Stimulated activated CD8-positive, alpha-beta memory T cell treated with anti-CD3 and anti-CD28 coated beads, Interleukin-7, amount 100 ng/mL, for 24 hours (primary cell): ENCODE measurements around the gene ADAT3.
A peak's percentile ranks its signal among the peaks of the same experiment; 100 is the strongest.

Experiments
- DNase-seq: peaks from one replicate; pipeline ENCODE4 v3.0.0-alpha.2; 2020; ENCODE audit warnings: low read depth

The ADAT3 gene

GRCh38 chr19:1905110-1905862 lies at the start of gene ADAT3, which contains the start of gene SCAMP4:
Gene ADAT3 (plus strand): TSS chr19:1905399. CDS start chr19:1912048, 6,649 bp downstream.
Gene SCAMP4 (plus strand): TSS chr19:1905399. CDS start chr19:1915020, 9,621 bp downstream.
- DNase-seq: peak; percentile 95

DNA sequence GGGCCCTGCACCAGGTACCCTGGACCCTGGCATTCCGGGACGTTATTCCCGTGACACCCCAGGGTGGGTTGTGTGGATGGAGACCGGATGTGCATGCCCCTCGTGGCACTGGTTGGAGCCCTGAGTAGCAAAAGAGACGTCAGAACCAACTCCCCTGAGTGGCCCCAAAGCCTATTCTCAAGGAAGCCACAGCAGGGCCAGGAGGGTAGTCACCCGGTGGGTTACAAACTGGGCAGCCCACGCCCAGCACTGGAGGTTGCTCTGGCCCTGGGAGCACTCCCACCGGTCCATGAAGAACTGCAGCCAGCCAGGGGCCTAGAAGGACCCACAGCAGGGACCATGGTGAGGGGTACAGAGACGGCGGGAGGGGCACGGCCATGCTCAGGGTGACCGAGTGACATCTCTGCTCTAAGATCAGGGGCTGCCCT lies 49.4 kb upstream of the ADAT3 start:
- DNase-seq: no peak

GRCh38 chr19:1856345-1856697 lies 48.9 kb upstream of the ADAT3 start:
- no peak for DNase-seq

GRCh38 chr19:1856698-1857603 lies 48.2 kb upstream of the ADAT3 start:
- DNase-seq: no peak

DNA sequence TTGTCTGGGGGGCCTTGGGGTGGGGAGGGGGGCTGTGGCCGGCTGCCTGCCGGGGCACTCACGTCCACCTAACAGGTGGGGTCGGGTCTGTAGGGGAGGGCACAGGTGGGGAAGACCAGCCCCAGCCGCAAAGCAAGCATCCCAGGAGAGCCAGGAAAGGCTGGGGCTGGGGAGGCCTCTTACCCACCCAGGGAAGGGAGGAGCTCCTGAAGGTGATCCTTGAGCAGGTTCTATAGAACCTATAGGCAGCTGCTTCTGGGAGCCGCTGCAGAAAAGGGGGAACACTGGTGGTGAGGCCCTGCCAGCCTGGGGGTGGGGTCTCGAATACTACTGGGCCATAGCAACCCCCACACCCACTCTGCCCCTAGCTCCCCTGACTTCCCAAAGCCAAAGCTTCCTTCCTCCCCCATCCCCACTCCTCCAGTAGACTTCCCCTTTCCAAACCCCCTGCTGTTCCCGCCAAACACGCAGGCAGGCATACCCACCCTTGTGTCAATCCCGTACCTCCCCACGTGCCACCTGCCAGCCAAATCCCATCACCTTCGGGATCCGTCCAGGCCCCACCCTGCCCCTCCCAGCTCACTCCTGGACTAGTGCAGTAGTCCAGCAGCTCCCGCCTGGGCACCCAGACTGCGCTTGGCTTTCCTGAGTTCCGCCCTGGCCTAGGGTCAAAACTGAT lies 47.4 kb upstream of the ADAT3 start:
- DNase-seq: no peak

DNA sequence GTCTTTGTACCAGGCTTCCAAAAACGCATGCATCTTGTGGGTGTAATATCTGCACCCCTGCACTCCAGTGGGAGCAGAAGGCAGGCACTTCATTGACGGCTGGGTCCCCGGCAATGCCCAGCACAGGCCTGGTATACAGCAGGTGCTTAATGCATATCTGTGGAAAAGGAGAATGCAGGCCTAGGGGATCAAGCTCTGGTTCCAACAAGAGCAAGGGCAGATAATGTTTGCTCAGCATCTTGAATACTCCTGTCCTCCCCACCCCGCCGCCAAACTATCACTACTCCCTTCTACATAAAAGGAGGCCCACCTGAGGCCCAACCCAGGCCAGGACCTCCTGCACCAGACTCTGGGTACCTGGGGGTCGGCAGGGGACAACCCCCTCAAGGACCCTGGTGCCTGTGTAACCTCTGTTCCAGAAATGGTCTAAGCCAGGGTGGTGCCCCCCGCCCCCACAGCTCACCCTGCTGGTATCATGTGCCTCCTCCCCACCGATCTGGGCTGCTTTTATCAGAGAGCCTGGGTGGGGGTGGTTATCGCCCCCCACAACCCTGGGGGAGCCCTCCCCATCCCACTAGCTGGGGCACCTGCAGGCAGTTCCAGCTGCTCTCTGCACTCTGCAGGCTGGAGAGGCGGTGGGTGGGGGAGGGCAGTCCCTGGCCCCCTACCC lies 46.7 kb upstream of the ADAT3 start:
- no peak for DNase-seq

- DNase-seq: no peak
Measured at GRCh38 chr19:1859331-1859781, 45.8 kb upstream of the ADAT3 start.

GRCh38 chr19:1860042-1860775 lies 45.0 kb upstream of the ADAT3 start:
- DNase-seq: no peak

- no peak for DNase-seq
Measured at GRCh38 chr19:1860821-1861598, 44.2 kb upstream of the ADAT3 start.

GRCh38 chr19:1861599-1862031 lies 43.6 kb upstream of the ADAT3 start:
- no peak for DNase-seq

GRCh38 chr19:1862068-1862423 lies 43.2 kb upstream of the ADAT3 start:
- DNase-seq: no peak

DNA sequence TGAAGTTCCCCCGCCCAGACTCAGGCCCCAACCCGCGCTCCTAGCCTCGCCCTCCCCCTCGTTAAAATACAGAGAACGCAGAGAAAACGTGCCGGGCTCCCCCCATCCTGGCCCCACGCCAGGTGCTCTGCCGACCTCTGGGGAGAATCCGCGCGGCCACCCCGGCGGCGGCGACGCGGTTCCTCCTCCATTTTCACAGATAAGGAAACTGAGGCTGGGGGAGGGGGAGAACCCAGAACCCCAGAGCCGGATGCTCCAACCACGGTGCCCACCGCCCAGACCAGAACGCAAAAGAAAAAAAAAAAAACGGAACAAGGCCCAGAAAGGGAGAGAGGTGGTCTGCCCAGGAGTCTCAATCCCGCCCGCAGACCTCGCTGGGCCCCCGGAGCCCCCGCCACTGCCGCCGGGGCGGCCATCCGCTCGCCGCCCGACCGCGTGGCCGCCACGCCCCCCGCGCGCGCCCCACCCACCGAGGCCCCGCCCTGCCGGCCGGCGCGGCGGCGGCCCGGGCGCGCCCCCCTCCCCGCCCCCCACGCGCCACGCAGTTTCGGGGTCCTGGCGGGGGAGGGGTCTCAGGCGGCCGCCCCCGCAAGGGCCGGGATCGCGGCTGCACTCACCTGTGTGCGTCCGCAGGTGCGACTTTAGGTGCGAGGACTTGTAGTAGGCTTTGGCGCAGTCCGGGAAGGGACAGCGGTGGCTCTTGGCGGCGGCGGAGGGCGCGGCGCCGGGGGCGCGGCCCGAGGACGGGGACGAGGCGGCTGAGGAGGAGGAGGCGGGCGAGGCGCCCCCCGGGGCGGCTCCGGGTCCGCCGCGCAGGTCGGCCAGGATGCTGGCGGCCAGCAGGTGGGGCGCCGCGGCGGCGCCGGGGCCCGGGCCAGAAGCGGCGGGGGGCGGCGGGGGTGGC lies 42.5 kb upstream of the ADAT3 start:
- no peak for DNase-seq

DNA sequence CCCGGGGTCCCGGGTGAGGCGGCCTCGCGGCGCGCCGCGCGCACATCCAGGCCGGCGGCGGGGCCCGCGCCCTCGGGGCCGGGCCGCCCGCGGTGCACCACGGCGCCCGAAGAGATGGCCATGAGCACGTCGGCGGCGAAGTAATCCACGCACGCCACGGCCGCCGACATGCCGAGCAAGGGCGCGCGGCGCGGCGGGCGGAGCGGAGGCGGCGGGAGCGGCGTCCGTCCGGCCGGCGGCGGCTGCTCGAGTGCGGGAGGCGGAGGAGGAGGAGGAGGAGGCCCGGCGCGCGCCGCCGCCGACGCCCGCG lies 41.9 kb upstream of the ADAT3 start, which contains the start of gene KLF16:
KLF16 (minus strand) TSS at position 252 of the 310 bp plus-strand sequence; CDS start at position 170, 82 bp downstream.
- no peak for DNase-seq

- DNase-seq: peak; percentile 77
Measured at GRCh38 chr19:1863638-1864479, 41.3 kb upstream of the ADAT3 start.

DNA sequence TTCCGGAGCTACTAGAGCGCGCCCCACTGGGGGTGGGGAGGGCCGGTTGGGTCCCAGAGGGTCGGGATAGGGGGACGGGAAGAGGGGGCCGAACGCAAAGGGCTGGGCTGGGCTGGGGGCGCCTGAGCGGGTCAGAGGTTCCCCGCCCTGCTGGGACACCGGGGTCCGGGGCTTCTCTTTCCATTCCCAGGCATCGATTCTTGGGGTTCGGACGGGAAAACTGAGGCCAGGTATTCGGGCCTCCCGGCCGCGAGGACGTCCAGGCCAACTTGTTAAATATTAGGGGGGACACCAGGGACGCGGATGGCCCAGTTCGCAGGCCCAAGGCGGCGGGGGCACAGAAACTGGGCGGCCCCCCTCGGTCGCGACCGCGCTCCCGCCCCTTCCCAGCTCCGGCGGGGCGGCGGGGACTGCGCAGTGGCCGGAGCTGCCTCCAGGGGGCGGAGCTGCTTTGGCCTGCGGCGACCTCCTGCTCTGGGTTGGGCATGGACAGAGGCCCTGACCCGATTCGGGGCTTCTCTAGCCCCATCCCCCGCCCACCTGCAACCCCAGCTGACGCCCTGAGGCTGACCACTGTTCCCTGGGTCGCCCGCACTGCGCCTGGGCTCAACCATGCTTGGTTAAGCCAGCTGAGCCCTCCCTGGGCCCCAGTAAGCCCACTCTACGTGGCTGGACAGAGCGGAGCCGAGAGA lies 40.6 kb upstream of the ADAT3 start:
- DNase-seq: no peak

GRCh38 chr19:1865172-1866010 lies 39.8 kb upstream of the ADAT3 start:
- DNase-seq: no peak
